Heart left ventricle (tissue), 13 donors: ENCODE results near the gene INPP4A.

ENCODE experiments used
- POLR2A ChIP-seq, 2 donors: fragments of 450-650 bp; IDR thresholded peaks; one replicate each; pipeline ENCODE4 v1.6.1; 2017; ENCODE audit warnings: antibody characterized with exemption in 2 of 2, mild to moderate bottlenecking in 2 of 2, moderate library complexity in 2 of 2
- TF ChIP-seq, protein P1 (sequence below), 12 donors: fragments of 200-600 bp; sonication (generic) in 4 of 12; IDR thresholded peaks; one replicate each; pipeline versions ENCODE4 v1.5.0 to v1.8.0; 2018 to 2022; ENCODE audit warnings: antibody characterized with exemption in 12 of 12, mild to moderate bottlenecking in 5 of 12
- donor health status: ischemic (EF 13 %, LVEDD 7.1; RV severe dilation, severe dysfunction).
- donor health status: DM: no; HTN: yes; CAD: no.
- donor health status: DM: no; HTN: no; CAD: no.
- donor health status: ischemic (EF 25% LVEDD 6.9; RV normal size, moderate dysfunction).
- donor health status: ischemic (EF 25% LVEDD 5.7; RV mildly dilated, moderate dysfunction).
- donor health status: ischemic (EF 35%, LVEDD 5.7; RV mildly dilated, moderate dysfunction).
- donor health status: nonischemic (EF 11% LVEDD 7.7; RV severe dilation, severe dysfunction).
- donor health status: DM: yes; HTN: yes; CAD: no.
- donor health status: PGD.
- donor health status: ischemic (EF 29% LVEDD 5.4; RV normal size, mild dysfunction).
- donor health status: nonischemic (EF 23%, LVEDD 6.1; RV moderate dilation, normal function).

GRCh38 chr2:98586551-98587140 lies 142.0 kb downstream of the INPP4A start:
- TF ChIP-seq, protein P1, sequence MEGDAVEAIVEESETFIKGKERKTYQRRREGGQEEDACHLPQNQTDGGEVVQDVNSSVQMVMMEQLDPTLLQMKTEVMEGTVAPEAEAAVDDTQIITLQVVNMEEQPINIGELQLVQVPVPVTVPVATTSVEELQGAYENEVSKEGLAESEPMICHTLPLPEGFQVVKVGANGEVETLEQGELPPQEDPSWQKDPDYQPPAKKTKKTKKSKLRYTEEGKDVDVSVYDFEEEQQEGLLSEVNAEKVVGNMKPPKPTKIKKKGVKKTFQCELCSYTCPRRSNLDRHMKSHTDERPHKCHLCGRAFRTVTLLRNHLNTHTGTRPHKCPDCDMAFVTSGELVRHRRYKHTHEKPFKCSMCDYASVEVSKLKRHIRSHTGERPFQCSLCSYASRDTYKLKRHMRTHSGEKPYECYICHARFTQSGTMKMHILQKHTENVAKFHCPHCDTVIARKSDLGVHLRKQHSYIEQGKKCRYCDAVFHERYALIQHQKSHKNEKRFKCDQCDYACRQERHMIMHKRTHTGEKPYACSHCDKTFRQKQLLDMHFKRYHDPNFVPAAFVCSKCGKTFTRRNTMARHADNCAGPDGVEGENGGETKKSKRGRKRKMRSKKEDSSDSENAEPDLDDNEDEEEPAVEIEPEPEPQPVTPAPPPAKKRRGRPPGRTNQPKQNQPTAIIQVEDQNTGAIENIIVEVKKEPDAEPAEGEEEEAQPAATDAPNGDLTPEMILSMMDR (IDR thresholded peaks at IDR 0.05) = no peak
- no peak for TF ChIP-seq POLR2A (IDR thresholded peaks at IDR 0.05)
